Measurements from ENCODE around the gene THRB.

The THRB gene

DNA sequence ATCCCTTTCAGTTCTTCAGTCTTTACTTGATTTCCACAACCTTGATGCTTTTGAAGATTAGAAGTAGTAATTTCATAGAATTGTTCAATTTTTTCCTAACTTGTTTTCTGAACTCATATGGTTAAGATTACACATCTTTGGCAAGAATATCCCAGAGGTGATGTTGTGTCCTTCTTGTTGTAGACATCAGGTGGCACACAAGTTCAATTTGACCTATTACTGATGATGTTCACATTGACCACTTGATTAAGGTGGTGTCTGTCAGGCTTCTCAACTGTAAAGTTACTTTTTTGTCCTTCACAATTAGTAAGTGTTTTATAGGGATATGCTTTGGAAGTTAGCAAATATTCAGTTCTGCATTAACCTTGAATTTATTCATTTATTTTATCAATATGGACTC is 34.6 kb upstream of the THRB start:
- no peak overlapping the region for H3K4me3 ChIP-seq (ENCODE audit: low read depth, low read length)
- DNase-seq (ENCODE audit: low read depth): no peak
- TF ChIP-seq, protein P1, sequence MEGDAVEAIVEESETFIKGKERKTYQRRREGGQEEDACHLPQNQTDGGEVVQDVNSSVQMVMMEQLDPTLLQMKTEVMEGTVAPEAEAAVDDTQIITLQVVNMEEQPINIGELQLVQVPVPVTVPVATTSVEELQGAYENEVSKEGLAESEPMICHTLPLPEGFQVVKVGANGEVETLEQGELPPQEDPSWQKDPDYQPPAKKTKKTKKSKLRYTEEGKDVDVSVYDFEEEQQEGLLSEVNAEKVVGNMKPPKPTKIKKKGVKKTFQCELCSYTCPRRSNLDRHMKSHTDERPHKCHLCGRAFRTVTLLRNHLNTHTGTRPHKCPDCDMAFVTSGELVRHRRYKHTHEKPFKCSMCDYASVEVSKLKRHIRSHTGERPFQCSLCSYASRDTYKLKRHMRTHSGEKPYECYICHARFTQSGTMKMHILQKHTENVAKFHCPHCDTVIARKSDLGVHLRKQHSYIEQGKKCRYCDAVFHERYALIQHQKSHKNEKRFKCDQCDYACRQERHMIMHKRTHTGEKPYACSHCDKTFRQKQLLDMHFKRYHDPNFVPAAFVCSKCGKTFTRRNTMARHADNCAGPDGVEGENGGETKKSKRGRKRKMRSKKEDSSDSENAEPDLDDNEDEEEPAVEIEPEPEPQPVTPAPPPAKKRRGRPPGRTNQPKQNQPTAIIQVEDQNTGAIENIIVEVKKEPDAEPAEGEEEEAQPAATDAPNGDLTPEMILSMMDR (conservative IDR thresholded peaks at IDR 0.05; ENCODE audit: low read depth, low read length): no peak

DNA sequence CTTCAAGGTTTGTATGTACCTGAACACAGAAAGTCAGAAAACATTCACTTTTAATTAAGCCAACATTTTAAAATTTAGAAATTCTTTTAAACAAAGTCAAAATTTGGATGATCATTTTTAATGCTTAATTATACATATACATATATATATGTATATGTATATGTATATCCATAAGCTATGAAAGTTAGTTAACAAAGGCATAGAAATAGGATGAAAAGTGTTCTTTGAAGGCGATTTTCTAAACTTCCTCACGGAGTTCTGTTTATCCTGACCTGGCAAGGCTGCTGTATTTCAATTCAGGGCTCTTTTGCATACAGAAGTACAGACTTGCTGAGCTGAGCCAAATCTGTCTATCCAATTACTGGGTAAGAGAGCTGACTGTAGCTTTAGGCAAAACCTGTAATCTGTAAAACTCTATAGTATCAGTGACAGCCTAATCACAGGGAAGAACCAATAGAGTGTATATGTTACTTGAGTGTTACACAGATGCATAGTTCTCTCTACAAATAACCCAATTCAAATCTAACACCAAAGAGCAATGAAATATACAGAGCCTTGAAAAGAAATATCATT is 32.1 kb upstream of the THRB start:
- no peak overlapping the region for H3K4me3 ChIP-seq (ENCODE audit: low read depth, low read length)
- DNase-seq (ENCODE audit: low read depth): no peak
- TF ChIP-seq, protein P1 (conservative IDR thresholded peaks at IDR 0.05; ENCODE audit: low read depth, low read length): no peak

DNA sequence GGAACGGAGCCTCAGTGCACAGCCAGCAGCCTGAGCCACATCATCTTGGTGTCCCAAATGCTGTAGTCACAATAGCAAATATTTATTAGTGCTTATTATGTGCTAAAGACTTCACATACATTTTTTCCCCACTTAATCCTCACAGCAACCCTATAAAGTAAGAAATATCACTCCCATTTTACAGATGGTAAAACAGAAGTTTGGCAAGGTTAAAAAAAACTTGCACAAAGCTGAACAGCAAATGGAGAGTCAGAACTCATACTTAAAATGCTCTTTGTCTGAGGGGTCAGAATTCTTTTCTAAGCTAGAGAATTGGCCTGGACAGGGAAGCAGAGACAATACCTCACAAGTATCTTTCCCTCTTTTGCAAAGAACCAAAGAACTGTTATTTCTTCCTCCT is 30.9 kb upstream of the THRB start:
- TF ChIP-seq, protein P1 (conservative IDR thresholded peaks at IDR 0.05; ENCODE audit: low read depth, low read length): no peak
- no peak overlapping the region for H3K4me3 ChIP-seq (ENCODE audit: low read depth, low read length)
- no peak for DNase-seq (ENCODE audit: low read depth)

DNA sequence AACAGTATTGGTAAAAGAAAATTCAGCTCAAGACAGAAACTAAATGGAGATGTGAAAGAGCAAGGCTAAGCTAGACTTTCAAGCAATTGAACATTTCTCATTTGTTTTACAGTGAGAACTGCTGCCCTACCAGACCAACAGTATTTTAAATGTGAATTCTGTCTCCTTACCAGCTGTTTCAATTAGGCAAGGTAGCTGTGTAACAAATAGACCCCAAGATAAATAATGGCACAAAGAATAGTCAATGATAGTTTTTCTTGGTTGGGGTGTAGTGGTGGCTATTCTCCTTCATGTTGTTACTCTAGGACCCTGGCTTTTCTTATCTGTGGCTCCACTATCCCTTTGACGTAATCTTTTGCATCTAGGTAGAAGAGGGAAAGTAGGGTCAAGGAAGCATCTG is 30.4 kb upstream of the THRB start:
- TF ChIP-seq, protein P1 (conservative IDR thresholded peaks at IDR 0.05; ENCODE audit: low read depth, low read length): no peak
- no peak overlapping the region for H3K4me3 ChIP-seq (ENCODE audit: low read depth, low read length)
- no peak for DNase-seq (ENCODE audit: low read depth)

DNA sequence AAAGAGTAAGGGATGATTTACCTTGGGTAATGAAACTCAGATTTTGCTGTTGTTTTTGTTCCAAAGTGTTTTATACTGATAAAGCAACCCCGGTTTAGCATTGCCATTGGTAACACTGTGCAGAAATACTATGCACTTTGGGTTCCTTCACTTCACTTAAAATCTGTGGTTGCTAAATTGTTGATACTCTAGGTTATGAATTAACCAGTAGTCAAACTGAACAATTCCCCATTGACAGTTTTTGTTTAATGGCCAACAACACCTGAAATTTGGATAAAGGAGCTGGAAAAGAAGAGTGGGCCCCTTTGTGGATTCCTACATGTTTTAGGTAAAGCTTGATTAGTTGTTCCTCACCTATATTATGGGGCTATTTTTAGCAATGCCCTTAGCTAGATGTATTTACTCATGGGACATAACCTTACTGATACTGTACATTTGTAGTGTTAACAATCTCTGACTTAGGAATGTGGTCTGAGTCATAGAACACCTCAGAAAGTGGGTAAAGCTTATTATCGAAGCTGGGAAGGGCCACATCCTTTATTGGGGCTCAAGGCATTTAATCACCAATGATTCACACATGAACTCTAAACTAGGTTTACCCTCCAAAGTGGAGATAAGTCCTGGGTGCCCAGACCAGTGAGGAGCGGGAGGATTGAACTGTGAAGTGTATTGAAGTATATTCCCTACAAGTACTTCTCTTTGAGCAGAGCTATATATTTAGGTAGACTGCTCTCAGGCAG is 29.5 kb upstream of the THRB start:
- DNase-seq (ENCODE audit: low read depth): no peak
- no peak overlapping the region for H3K4me3 ChIP-seq (ENCODE audit: low read depth, low read length)
- TF ChIP-seq, protein P1 (conservative IDR thresholded peaks at IDR 0.05; ENCODE audit: low read depth, low read length): no peak

DNA sequence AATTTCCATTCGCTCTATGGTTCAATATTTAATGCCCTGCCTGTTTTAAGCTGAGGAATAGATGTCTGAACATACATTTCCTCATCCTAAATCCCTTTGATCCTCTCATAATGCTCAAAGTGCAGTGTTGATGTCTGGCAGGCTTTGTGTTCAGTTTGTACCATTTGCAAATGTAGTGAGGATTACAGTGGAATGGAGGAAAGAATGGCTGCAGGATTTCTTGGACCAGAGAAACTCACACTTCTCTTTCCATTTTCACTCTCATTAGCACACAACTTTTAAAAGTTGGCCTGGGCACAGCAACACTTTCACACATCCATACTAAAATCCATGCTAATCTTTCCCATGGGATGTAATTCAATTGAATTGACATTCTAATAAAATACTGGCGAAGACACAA is 28.6 kb upstream of the THRB start:
- TF ChIP-seq, protein P1 (conservative IDR thresholded peaks at IDR 0.05; ENCODE audit: low read depth, low read length): no peak

DNA sequence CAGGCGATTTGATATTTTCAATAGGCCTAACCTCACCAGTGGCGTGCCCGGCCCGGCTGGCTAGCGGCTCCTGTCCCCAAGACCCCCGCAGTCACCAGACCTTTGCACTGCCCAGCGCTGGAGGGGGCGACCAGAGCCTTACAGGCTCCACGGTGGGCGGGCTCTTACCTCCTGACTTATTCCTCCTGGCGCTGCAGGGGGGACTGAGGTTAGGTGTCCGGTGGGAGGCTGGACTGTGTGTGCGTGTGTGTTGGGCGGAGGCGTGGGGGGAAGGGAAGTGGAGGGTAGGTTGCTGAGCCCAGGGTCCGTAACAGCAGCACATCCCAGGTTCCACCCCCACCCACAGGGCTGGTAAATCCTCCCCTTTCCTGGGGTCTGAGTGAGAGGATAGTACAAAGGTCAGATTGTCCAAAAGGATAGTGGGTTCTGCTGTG is 27.5 kb upstream of the THRB start:
- peak overlapping the region; percentile 62 for H3K4me3 ChIP-seq (ENCODE audit: low read depth, low read length)
- DNase-seq (ENCODE audit: low read depth): no peak
- TF ChIP-seq, protein P1 (conservative IDR thresholded peaks at IDR 0.05; ENCODE audit: low read depth, low read length): no peak

More for the DNA sequence above, 28.6 kb upstream of the THRB start:
- no peak for DNase-seq (ENCODE audit: low read depth)
- no peak overlapping the region for H3K4me3 ChIP-seq (ENCODE audit: low read depth, low read length)
